ENCODE data around the gene MTHFS. TPM values are rescaled to one million over a fixed set of nuclear protein-coding genes. Genes with fewer than 3 reads are reported as not detected.

The MTHFS gene
- total and polyA plus RNA-seq, 7 donors = 6.9 to 59.9 (median 31.0) TPM

- intact Hi-C loops (cut with DNase I) = no loop called here
- Histone ChIP-seq H3K27ac (no peak overlapping the region), H3K4me3 (no peak overlapping the region), H3K9me3 (no peaks in the 10 kb centered on the region), H3K27me3 (no peaks in the 10 kb centered on the region), H3K36me3 (no peaks in the 10 kb centered on the region), H3K4me1 (peaks cover 0 to 19% (median 18%) of the 10 kb centered on the region in 4 donors)
- no peak for DNase-seq
- no peak for TF ChIP-seq EP300 (IDR thresholded peaks at IDR 0.05)
- no peak for TF ChIP-seq POLR2AphosphoS5 (IDR thresholded peaks at IDR 0.05)
- TF ChIP-seq CTCF (IDR thresholded peaks at IDR 0.05) = no peak
- TF ChIP-seq POLR2A (IDR thresholded peaks at IDR 0.05) = no peak
- WGBS, 2 donors = 83 to 85% methylated on average over 5 of the region's 5 CpGs
These were observed 81.3 kb downstream of the MTHFS start for GRCh38 chr15:79815468-79815867.

DNA sequence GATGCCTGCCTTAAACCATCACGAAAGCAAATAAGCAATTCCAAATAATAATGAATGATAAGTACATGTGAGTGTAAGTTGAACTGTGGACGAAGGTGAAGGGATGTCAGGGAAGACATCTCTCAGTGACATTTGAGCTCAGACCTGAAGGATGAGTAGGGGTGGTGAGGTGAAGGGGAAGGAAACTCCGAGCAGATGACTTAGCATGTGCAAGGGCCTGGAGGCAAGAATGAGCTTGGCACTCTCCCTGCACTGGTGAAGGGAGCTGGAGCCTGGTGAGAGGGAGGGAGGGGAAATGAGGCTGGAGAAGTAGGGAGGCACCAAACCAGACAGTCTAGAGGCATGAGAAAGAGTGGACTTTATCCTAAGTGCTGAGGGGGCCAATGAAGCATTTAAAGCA is 84.3 kb downstream of the MTHFS start:
- intact Hi-C loops (cut with DNase I) = no loop called here
- H3K4me1 ChIP-seq = peaks cover 0 to 19% (median 18%) of the 10 kb centered on the region in 4 donors
- H3K36me3 ChIP-seq = no peaks in the 10 kb centered on the region
- TF ChIP-seq CTCF (IDR thresholded peaks at IDR 0.05) (no peak), POLR2A (IDR thresholded peaks at IDR 0.05) (no peak), EP300 (IDR thresholded peaks at IDR 0.05) (no peak), POLR2AphosphoS5 (IDR thresholded peaks at IDR 0.05) (no peak)
- no peak overlapping the region for H3K27ac ChIP-seq
- no peak overlapping the region for H3K4me3 ChIP-seq
- no peaks in the 10 kb centered on the region for H3K27me3 ChIP-seq
- 77 to 83% methylated on average over 3 of the region's 3 CpGs for WGBS, 2 donors
- DNase-seq = no peak
- no peaks in the 10 kb centered on the region for H3K9me3 ChIP-seq

DNA sequence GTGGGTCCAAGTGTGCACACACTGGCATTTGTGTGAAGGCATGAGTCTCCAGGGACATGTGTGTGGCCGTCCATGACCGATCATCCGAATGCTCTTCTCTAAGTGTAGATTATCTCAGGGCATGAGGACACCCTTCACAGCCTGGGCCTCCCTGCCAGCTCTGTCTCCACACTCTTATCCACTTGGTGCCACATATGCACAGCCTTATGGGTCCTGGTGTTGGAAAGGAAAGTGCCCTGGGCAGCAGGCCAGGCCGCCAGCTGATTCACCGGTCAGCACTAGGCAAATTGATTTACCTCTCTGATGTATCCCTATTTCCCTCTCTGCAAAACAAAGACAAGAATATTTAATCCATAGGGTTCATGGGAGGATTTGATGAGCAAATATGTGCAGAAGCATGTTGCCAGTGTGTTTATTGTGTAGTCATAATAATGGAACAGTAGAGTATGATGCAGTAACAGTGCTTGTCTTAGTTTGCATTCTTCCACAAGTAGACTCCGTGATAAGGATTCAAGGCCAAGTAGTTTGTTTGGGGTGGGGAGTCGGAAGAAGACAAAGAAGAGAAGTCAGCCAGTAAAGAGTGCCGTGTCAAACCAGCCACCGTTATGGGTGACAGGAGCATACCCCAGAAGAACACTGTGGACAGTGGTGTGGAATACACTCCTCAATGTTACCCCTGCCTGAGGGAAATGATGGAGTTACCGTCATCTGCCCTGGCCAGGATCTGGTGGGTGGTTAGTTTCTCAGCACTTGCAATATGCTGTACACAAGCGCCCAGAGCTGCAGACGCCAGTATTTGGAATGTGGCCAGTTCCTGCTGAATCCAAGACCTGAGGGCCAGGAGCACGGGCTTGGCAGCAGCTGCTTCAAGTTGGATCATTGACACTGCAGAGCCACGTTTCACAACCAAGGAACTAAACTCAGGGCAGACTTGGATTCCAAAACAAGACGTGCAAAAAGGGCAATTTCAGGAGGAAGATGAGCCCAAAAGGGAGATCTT is 85.1 kb downstream of the MTHFS start:
- Histone ChIP-seq H3K27ac (no peak overlapping the region), H3K4me1 (peaks cover 0 to 19% (median 18%) of the 10 kb centered on the region in 4 donors), H3K27me3 (no peaks in the 10 kb centered on the region), H3K36me3 (no peaks in the 10 kb centered on the region), H3K4me3 (no peak overlapping the region), H3K9me3 (no peaks in the 10 kb centered on the region)
- WGBS, 2 donors = 44 to 72% methylated on average over 15 of the region's 15 CpGs
- intact Hi-C loops (cut with DNase I) = no loop called here
- peak; percentile 87 for DNase-seq
- TF ChIP-seq POLR2AphosphoS5 (IDR thresholded peaks at IDR 0.05) = peak in 1 of 4 donors; percentile 6
- TF ChIP-seq EP300 (IDR thresholded peaks at IDR 0.05) = no peak
- no peak for TF ChIP-seq CTCF (IDR thresholded peaks at IDR 0.05)
- TF ChIP-seq POLR2A (IDR thresholded peaks at IDR 0.05) = no peak

DNA sequence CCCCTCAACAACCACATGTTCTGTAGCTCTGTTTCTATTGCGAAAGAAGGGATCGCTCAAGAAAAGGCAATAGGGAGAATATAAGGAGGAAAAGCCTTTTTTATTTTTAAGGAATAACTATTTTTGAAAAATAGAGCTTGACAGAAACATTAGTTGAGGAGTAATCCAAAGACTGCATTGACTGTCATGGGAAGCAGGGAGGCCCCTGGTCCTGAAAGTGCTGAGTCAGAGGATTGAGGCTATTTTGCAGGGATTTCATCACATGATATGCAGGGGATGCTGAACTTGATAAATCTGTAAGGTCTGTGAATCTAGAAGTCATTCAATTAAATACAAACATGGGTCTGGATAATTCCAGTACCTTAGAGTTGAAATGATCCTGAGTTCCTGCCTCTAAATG is 92.0 kb downstream of the MTHFS start:
- no peak for TF ChIP-seq EP300 (IDR thresholded peaks at IDR 0.05)
- no peak for TF ChIP-seq CTCF (IDR thresholded peaks at IDR 0.05)
- TF ChIP-seq POLR2AphosphoS5 (IDR thresholded peaks at IDR 0.05) = no peak
- TF ChIP-seq POLR2A (IDR thresholded peaks at IDR 0.05) = no peak
- 94 to 97% methylated on average over 2 of the region's 2 CpGs for WGBS, 2 donors
- Histone ChIP-seq H3K36me3 (no peaks in the 10 kb centered on the region), H3K4me1 (no peaks in the 10 kb centered on the region), H3K27me3 (no peaks in the 10 kb centered on the region), H3K4me3 (no peak overlapping the region), H3K27ac (no peak overlapping the region), H3K9me3 (peaks cover 0 to 4% (median 0%) of the 10 kb centered on the region in 4 donors)
- intact Hi-C loops (cut with DNase I) = no loop called here
- no peak for DNase-seq
